OCI-LY7 (cell line): ENCODE results near the gene LYRM4.

Experiments
- CTCF ChIP-seq: fragments of 200-600 bp; sonication (generic); conservative IDR thresholded peaks from 2 replicates; pipeline ENCODE4 v1.5.1; 2014; ENCODE audit warnings: mild to moderate bottlenecking, antibody characterized with exemption, low read length, moderate library complexity, mixed read lengths
- EZH2phosphoT487 ChIP-seq: fragments of 200-600 bp; sonication (generic); IDR thresholded peaks from 2 replicates; pipeline ENCODE4 v1.6.1; 2018; ENCODE audit warnings: low read depth, borderline replicate concordance, mild to moderate bottlenecking, mixed run types, antibody characterized with exemption, low read length, moderate library complexity, mixed read lengths

GRCh38 chr6:5116243-5116991 is 144.3 kb downstream of the LYRM4 start:
- TF ChIP-seq CTCF (no peak), EZH2phosphoT487 (no peak)
